H1 (cell line): ENCODE measurements around the gene TRHDE. TPM values are rescaled to one million over a fixed set of nuclear protein-coding genes. Genes with fewer than 3 reads are reported as not detected.

Source experiments
- CTCF ChIA-PET: fragments of 300-600 bp; sonication (Branson Sonifier 250); formaldehyde crosslinking; loops from one replicate; lab custom pipeline; 2021; ENCODE audit not compliant: partially characterized antibody; lab: Charles Lee
- POLR2A ChIA-PET: fragments of 300-600 bp; sonication (Branson Sonifier 250); formaldehyde crosslinking; loops from one replicate; lab custom pipeline; 2021; ENCODE audit warnings: inconsistent platforms; ENCODE audit not compliant: partially characterized antibody; lab: Charles Lee
- DNase-seq, 2 experiments: peaks; one replicate each; pipeline versions ENCODE4 v3.0.0 to v3.0.0-alpha.2; 2010 to 2022; ENCODE audit warnings: low spot score in 2 of 2, low read depth in 1 of 2, mixed read lengths in 1 of 2
- FAIRE-seq: peaks from 2 replicates; lab custom pipeline; 2011; peaks lifted over from hg19 to GRCh38; lab: Jason Lieb, UNC
- H2AFZ ChIP-seq: 2 replicates; pipeline ENCODE4 v1.8.1; 2012; ENCODE audit warnings: low read length, inconsistent platforms
- H2AK5ac ChIP-seq: 2 replicates; pipeline ENCODE4 v1.6.1; 2013; ENCODE audit warnings: low read depth, low read length
- H2BK120ac ChIP-seq: replicated peaks from 2 replicates; pipeline ENCODE3; 2013; ENCODE audit warnings: low read depth, low read length, inconsistent platforms
- H2BK12ac ChIP-seq: 2 replicates; pipeline ENCODE4 v1.6.1; 2013; ENCODE audit warnings: low read depth, low read length
- H2BK15ac ChIP-seq: 2 replicates; pipeline ENCODE4 v1.6.1; 2013; ENCODE audit warnings: low read length
- H2BK20ac ChIP-seq: 2 replicates; pipeline ENCODE4 v1.6.1; 2013; ENCODE audit warnings: low read length
- H2BK5ac ChIP-seq: 2 replicates; pipeline ENCODE4 v1.6.1; 2013; ENCODE audit warnings: low read depth, low read length
- H3K14ac ChIP-seq: 2 replicates; pipeline ENCODE4 v1.6.1; 2013; ENCODE audit warnings: inconsistent platforms; ENCODE audit not compliant: insufficient read length
- H3K18ac ChIP-seq: 2 replicates; pipeline ENCODE4 v1.6.1; 2013; ENCODE audit warnings: low read length; ENCODE audit errors: extremely low read depth
- H3K23ac ChIP-seq: 2 replicates; pipeline ENCODE4 v1.6.1; 2013; ENCODE audit warnings: inconsistent platforms; ENCODE audit not compliant: insufficient read length
- H3K23me2 ChIP-seq: 2 replicates; pipeline ENCODE4 v1.6.1; 2013; ENCODE audit warnings: low read depth, low read length
- H3K27ac ChIP-seq: 2 replicates; pipeline ENCODE4 v1.6.1; 2011; ENCODE audit warnings: low read depth, low read length, inconsistent platforms
- H3K27me3 ChIP-seq, 4 experiments: replicated peaks in 1 of 4; 1 replicate in 1 of 4; 2 replicates in 3 of 4; pipeline versions ENCODE4 v1.6.1 to v1.8.1; 2011 to 2013; ENCODE audit warnings: low read length in 3 of 4, mild to moderate bottlenecking in 3 of 4, inconsistent platforms in 2 of 4, mixed read lengths in 2 of 4, moderate library complexity in 1 of 4; ENCODE audit not compliant: control insufficient read depth in 3 of 4, insufficient read depth in 3 of 4; ENCODE audit errors: extremely low read depth in 1 of 4
- H3K36me3 ChIP-seq, 4 experiments: 2 replicates each; pipeline versions ENCODE4 v1.6.1 to v1.8.1; 2011 to 2013; ENCODE audit warnings: mild to moderate bottlenecking in 4 of 4, low read length in 3 of 4, moderate library complexity in 2 of 4, control low read depth in 1 of 4, inconsistent platforms in 1 of 4; ENCODE audit not compliant: insufficient read depth in 4 of 4, control insufficient read depth in 2 of 4
- H3K4ac ChIP-seq: replicated peaks from 2 replicates; pipeline ENCODE3; 2013; ENCODE audit warnings: low read length, low read depth, mixed read lengths, inconsistent platforms; ENCODE audit not compliant: insufficient read length
- H3K4me1 ChIP-seq, 4 experiments: replicated peaks in 1 of 4; 1 replicate in 1 of 4; 2 replicates in 3 of 4; pipeline versions ENCODE4 v1.6.1 to v1.8.1; 2011 to 2013; ENCODE audit warnings: low read length in 3 of 4, inconsistent platforms in 2 of 4, mixed read lengths in 1 of 4; ENCODE audit not compliant: insufficient read depth in 4 of 4, control insufficient read depth in 3 of 4
- H3K4me2 ChIP-seq, 2 experiments: 2 replicates each; pipeline versions ENCODE4 v1.6.1 to v1.8.1; 2011 to 2013; ENCODE audit warnings: low read depth in 2 of 2, low read length in 2 of 2, control low read depth in 1 of 2, inconsistent platforms in 1 of 2, mild to moderate bottlenecking in 1 of 2; ENCODE audit not compliant: insufficient read depth in 1 of 2
- H3K4me3 ChIP-seq, 4 experiments: fragments of 200-600, 300-600 bp in 1 of 4; sonication (generic), shearing (Covaris generic), sonication (Bioruptor Twin) in 1 of 4; 2 replicates each; pipeline versions ENCODE4 v1.5.1 to v1.8.1; 2011 to 2016; ENCODE audit warnings: low read length in 4 of 4, low read depth in 3 of 4, control low read depth in 2 of 4, inconsistent platforms in 2 of 4, mild to moderate bottlenecking in 2 of 4, mixed read lengths in 1 of 4, moderate library complexity in 1 of 4; ENCODE audit not compliant: insufficient read depth in 2 of 4; ENCODE audit errors: extremely low read depth in 1 of 4
- H3K56ac ChIP-seq: replicated peaks from 2 replicates; pipeline ENCODE3; 2013; ENCODE audit warnings: low read depth, mild to moderate bottlenecking, mixed read lengths, low read length, inconsistent platforms; ENCODE audit not compliant: insufficient read length
- H3K79me1 ChIP-seq: 2 replicates; pipeline ENCODE4 v1.6.1; 2013; ENCODE audit warnings: low read depth, low read length, control low read depth
- H3K79me2 ChIP-seq, 2 experiments: 2 replicates each; pipeline versions ENCODE4 v1.6.1 to v1.8.1; 2012 to 2013; ENCODE audit warnings: low read length in 2 of 2, mild to moderate bottlenecking in 2 of 2, inconsistent platforms in 1 of 2; ENCODE audit not compliant: insufficient read depth in 2 of 2, control insufficient read depth in 1 of 2
- H3K9ac ChIP-seq, 4 experiments: replicated peaks in 1 of 4; 1 replicate in 1 of 4; 2 replicates in 3 of 4; pipeline versions ENCODE4 v1.6.1 to v1.8.1; 2011 to 2013; ENCODE audit warnings: low read depth in 3 of 4, low read length in 3 of 4, control low read depth in 2 of 4, mild to moderate bottlenecking in 2 of 4, moderate library complexity in 2 of 4, inconsistent platforms in 1 of 4; ENCODE audit errors: extremely low read depth in 1 of 4
- H3K9me3 ChIP-seq, 2 experiments: 2 replicates each; pipeline versions ENCODE4 v1.6.1 to v1.8.1; 2012 to 2013; ENCODE audit warnings: mild to moderate bottlenecking in 2 of 2, moderate library complexity in 2 of 2, control low read depth in 1 of 2, inconsistent platforms in 1 of 2, low read depth in 1 of 2, low read length in 1 of 2, mixed read lengths in 1 of 2; ENCODE audit not compliant: insufficient read depth in 2 of 2
- H4K20me1 ChIP-seq, 2 experiments: replicated peaks in 1 of 2; 2 replicates each; pipeline versions ENCODE3 to v1.8.1; 2011 to 2013; ENCODE audit warnings: inconsistent platforms in 2 of 2, low read length in 2 of 2, mild to moderate bottlenecking in 1 of 2; ENCODE audit not compliant: insufficient read depth in 2 of 2, control insufficient read depth in 1 of 2
- H4K5ac ChIP-seq: 2 replicates; pipeline ENCODE4 v1.6.1; 2013; ENCODE audit warnings: low read length, low read depth, mixed read lengths, inconsistent platforms; ENCODE audit not compliant: insufficient read length
- H4K8ac ChIP-seq: 2 replicates; pipeline ENCODE4 v1.8.0; 2013; ENCODE audit warnings: mild to moderate bottlenecking, moderate library complexity, low read length, inconsistent platforms; ENCODE audit not compliant: insufficient read depth; ENCODE audit errors: extremely low read depth
- H4K91ac ChIP-seq: replicated peaks from 2 replicates; pipeline ENCODE3; 2013; ENCODE audit warnings: low read length, mixed read lengths, inconsistent platforms; ENCODE audit not compliant: insufficient read length
- ATF3 ChIP-seq: IDR thresholded peaks from 2 replicates; pipeline ENCODE4 v1.6.1; 2011; ENCODE audit warnings: low read depth, mild to moderate bottlenecking, low read length; ENCODE audit not compliant: insufficient read depth
- CBX8 ChIP-seq: fragments of 300-800, 300-1000 bp; sonication (generic); IDR thresholded peaks from 2 replicates; pipeline ENCODE4 v1.7.1; 2016; ENCODE audit warnings: low read depth, low read length, borderline replicate concordance
- CREB1 ChIP-seq: IDR thresholded peaks from 2 replicates; pipeline ENCODE4 v1.6.1; 2012; ENCODE audit warnings: inconsistent platforms
- E2F6 ChIP-seq: IDR thresholded peaks from 2 replicates; pipeline ENCODE4 v1.6.1; 2012; ENCODE audit warnings: inconsistent platforms
- EZH2 ChIP-seq: fragments of 200-600 bp; sonication (generic); IDR thresholded peaks from 2 replicates; pipeline ENCODE4 v1.7.1; 2012; ENCODE audit warnings: low read depth, mild to moderate bottlenecking, moderate library complexity, low read length, inconsistent platforms; ENCODE audit not compliant: severe bottlenecking
- HDAC2 ChIP-seq, 2 experiments: fragments of 300-600 bp in 1 of 2; sonication (generic) in 1 of 2; IDR thresholded peaks; 2 replicates each; pipeline ENCODE4 v1.6.1; 2011 to 2012; ENCODE audit warnings: low read depth in 2 of 2, low read length in 2 of 2, mild to moderate bottlenecking in 2 of 2, moderate library complexity in 2 of 2, borderline replicate concordance in 1 of 2, inconsistent platforms in 1 of 2
- KDM1A ChIP-seq: fragments of 200-600, 300-600 bp; sonication (generic); IDR thresholded peaks from 2 replicates; pipeline ENCODE4 v1.7.1; 2016; ENCODE audit warnings: mild to moderate bottlenecking, low read length, borderline replicate concordance
- MAFK ChIP-seq: IDR thresholded peaks from 2 replicates; pipeline ENCODE4 v1.6.1; 2012; ENCODE audit warnings: low read depth, mild to moderate bottlenecking, improper control_type of control experiment, low read length
- SAP30 ChIP-seq: fragments of 300-600 bp; sonication (generic); IDR thresholded peaks from 2 replicates; pipeline ENCODE4 v1.7.1; 2012; ENCODE audit warnings: low read length, moderate library complexity, mild to moderate bottlenecking, inconsistent platforms; ENCODE audit not compliant: insufficient read depth, insufficient replicate concordance
- SIRT6 ChIP-seq: IDR thresholded peaks from one replicate; pipeline ENCODE4 v1.7.1; 2012; ENCODE audit warnings: low read length, inconsistent platforms
- WGBS, 2 experiments: shearing (Covaris generic) in 1 of 2; methylation state at CpG; one replicate each; pipeline versions ENCODE4 v1.1.6 to v1.1.7; 2013 to 2015; ENCODE audit warnings: low lambda C conversion rate in 2 of 2, mixed read lengths in 2 of 2, inconsistent platforms in 1 of 2, low coverage in 1 of 2, missing lambda C conversion rate in 1 of 2; ENCODE audit not compliant: insufficient replicate concordance in 2 of 2, insufficient coverage in 1 of 2, insufficient read length in 1 of 2; ENCODE audit errors: extremely low coverage in 1 of 2, missing lambda C conversion rate in 1 of 2; 5-methylcytosine and 5-hydroxymethylcytosine counted together
- polyA plus RNA-seq, 7 experiments: library from polyadenylated mRNA; depleted of rRNA in 3 of 7; stranded (reverse) in 5 of 7; unstranded in 2 of 7; fragments of >200 nt in 5 of 7; fragments of 200-250 nt in 2 of 7; gene quantifications; 1 replicate in 5 of 7; 2 replicates in 1 of 7; 4 replicates in 1 of 7; pipeline versions ENCODE4 v1.2.1 to v1.2.3, GENCODE V29; 2011 to 2013; ENCODE audit warnings: missing spikeins in 2 of 7, mixed read lengths in 2 of 7
- total RNA-seq: library from RNA; stranded (reverse); fragmentation: NEBNext Ultra II Directional; extraction: Animal tissue kit (Norgen Biotek cat#: 25700); gene quantifications from 2 replicates; pipeline ENCODE4 v1.2.1, GENCODE V29; 2021
- TF ChIP-seq, protein P1 (sequence below): IDR thresholded peaks from 2 replicates; pipeline ENCODE4 v1.6.1; 2012; ENCODE audit warnings: low read length, inconsistent platforms

Gene TRHDE
- total and polyA plus RNA-seq, 2 of the 8 experiments (the other 6 are each of a cell fraction or from before 2014, with no cell fraction given), result 1.3 to 5.0 TPM

DNA sequence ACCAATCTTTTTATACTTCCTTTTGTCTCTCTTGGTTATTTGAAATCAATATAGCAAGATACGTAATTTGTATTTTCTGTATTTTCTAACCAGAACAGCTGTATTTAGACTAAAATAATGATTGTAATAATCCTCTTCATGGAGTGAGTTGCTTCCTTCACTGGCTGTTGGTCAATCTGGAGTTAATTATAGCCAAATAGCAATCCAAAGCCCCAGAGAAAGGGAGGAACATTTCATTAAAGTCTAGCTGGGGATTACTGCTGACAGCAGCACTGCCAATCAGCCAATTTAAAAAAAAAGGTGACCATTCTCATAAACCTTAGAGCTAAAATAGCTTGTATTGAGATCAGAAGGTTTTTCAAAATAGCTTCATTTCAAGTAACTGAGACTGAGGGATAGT, 118.0 kb downstream of the TRHDE start:
- Histone ChIP-seq H3K14ac (no peak overlapping the region), H2BK15ac (no peak overlapping the region), H3K4me1 (no peaks in the 10 kb centered on the region), H3K36me3 (no peaks in the 10 kb centered on the region), H3K56ac (no peak overlapping the region), H3K4me2 (no peak overlapping the region), H3K9me3 (no peaks in the 10 kb centered on the region), H2AK5ac (no peak overlapping the region), H3K18ac (no peak overlapping the region), H4K5ac (no peak overlapping the region), H3K4ac (no peak overlapping the region), H3K23ac (no peak overlapping the region), H3K27ac (no peak overlapping the region), H3K9ac (no peak overlapping the region), H4K20me1 (no peaks in the 10 kb centered on the region), H2BK20ac (no peak overlapping the region), H2BK5ac (no peak overlapping the region), H3K79me2 (no peaks in the 10 kb centered on the region), H3K23me2 (no peaks in the 10 kb centered on the region), H2BK120ac (no peak overlapping the region), H4K91ac (no peak overlapping the region), H4K8ac (no peak overlapping the region), H2AFZ (no peak overlapping the region), H3K79me1 (no peaks in the 10 kb centered on the region), H2BK12ac (no peak overlapping the region), H3K4me3 (no peak overlapping the region), H3K27me3 (no peaks in the 10 kb centered on the region)
- WGBS, 2 experiments, result 94% methylated on average over 1 of the region's 1 CpG; no CpG with 5 or more reads in 1 of the 2 experiments
- FAIRE-seq, result no peak
- DNase-seq, result no peak
- ChIA-PET CTCF (interaction anchor here (0.8 kb wide), 1 partner anchor 1267 kb away, joined by 4 read pairs; no protein-coding TSS in a partner anchor), POLR2A (no interaction called here)
- no peak for TF ChIP-seq EZH2
- no peak for TF ChIP-seq E2F6
- no peak for TF ChIP-seq MAFK
- TF ChIP-seq CREB1, result no peak
- TF ChIP-seq CBX8, result no peak
- TF ChIP-seq SIRT6, result no peak
- TF ChIP-seq, protein P1, sequence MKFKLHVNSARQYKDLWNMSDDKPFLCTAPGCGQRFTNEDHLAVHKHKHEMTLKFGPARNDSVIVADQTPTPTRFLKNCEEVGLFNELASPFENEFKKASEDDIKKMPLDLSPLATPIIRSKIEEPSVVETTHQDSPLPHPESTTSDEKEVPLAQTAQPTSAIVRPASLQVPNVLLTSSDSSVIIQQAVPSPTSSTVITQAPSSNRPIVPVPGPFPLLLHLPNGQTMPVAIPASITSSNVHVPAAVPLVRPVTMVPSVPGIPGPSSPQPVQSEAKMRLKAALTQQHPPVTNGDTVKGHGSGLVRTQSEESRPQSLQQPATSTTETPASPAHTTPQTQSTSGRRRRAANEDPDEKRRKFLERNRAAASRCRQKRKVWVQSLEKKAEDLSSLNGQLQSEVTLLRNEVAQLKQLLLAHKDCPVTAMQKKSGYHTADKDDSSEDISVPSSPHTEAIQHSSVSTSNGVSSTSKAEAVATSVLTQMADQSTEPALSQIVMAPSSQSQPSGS, result no peak
- TF ChIP-seq HDAC2 (IDR thresholded peaks at IDR 0.05; ENCODE audit: borderline replicate concordance in 1 of 2, low read depth in 2 of 2, low read length in 2 of 2), result no peak
- no peak for TF ChIP-seq SAP30
- no peak for TF ChIP-seq KDM1A
- TF ChIP-seq ATF3, result no peak
